ENCODE results near the gene RING1. TPM values are rescaled to one million over a fixed set of nuclear protein-coding genes. Genes with fewer than 3 reads are reported as not detected.

The RING1 gene
- total RNA-seq, 1 experiment from 2014 or later = 31.0 TPM

- Histone ChIP-seq H3K23me2 (ENCODE audit: insufficient read length, low read depth, low read length, poor library complexity, severe bottlenecking) (peaks cover 11% of the 10 kb centered on the region), H3K14ac (ENCODE audit: insufficient read depth, low read length) (no peak overlapping the region; the same call in 1 of the 2 replicates), H4K5ac (ENCODE audit: insufficient read length, low read depth, low read length) (no peak overlapping the region), H2BK120ac (ENCODE audit: low read depth, low read length, poor library complexity, severe bottlenecking) (no peak overlapping the region), H2BK15ac (ENCODE audit: low read depth, low read length) (no peak overlapping the region), H3K27ac (ENCODE audit: insufficient read length, low read depth, low read length) (no peak overlapping the region), H3K4me1 (ENCODE audit: insufficient read depth, low read length) (no peaks in the 10 kb centered on the region), H4K91ac (ENCODE audit: insufficient read length, low read depth, low read length) (no peak overlapping the region), H3K4me2 (ENCODE audit: insufficient read depth, insufficient read length, low read length) (no peak overlapping the region), H3K23ac (ENCODE audit: insufficient read length, low read depth, low read length) (no peak overlapping the region), H4K20me1 (ENCODE audit: control insufficient read depth, insufficient read depth, insufficient read length) (no peaks in the 10 kb centered on the region), H2AK5ac (ENCODE audit: insufficient read length, low read length) (no peak overlapping the region), H3T11ph (ENCODE audit: low read length) (no peak overlapping the region), H2BK20ac (ENCODE audit: low read depth, low read length, poor library complexity, severe bottlenecking) (no peak overlapping the region), H3K18ac (ENCODE audit: insufficient read length, low read depth, low read length) (no peak overlapping the region), H3K9ac (ENCODE audit: extremely low read depth, insufficient read length, low read length) (no peak overlapping the region), H2BK5ac (ENCODE audit: insufficient read length, low read length) (no peak overlapping the region), H2AFZ (ENCODE audit: low read length) (no peak overlapping the region), H3K79me1 (ENCODE audit: insufficient read depth, low read depth, low read length, poor library complexity, severe bottlenecking) (no peaks in the 10 kb centered on the region), H3K9me3 (ENCODE audit: control insufficient read depth, low read depth, low read length) (no peaks in the 10 kb centered on the region), H3K56ac (ENCODE audit: insufficient read length, low read depth, low read length) (no peak overlapping the region), H3K27me3 (ENCODE audit: insufficient read depth, low read length) (peaks cover 62% of the 10 kb centered on the region), H4K8ac (replicated peaks; ENCODE audit: insufficient read length, low read depth, low read length) (no peak overlapping the region), H3K4ac (ENCODE audit: low read depth, low read length) (no peak overlapping the region), H3K79me2 (ENCODE audit: insufficient read depth, low read length) (no peaks in the 10 kb centered on the region), H2BK12ac (ENCODE audit: insufficient read length, low read depth, low read length) (no peak overlapping the region)
- DNase-seq = no peak
- peaks cover 0 to 7% (median 0%) of the 10 kb centered on the region in 3 experiments; a peak in 4 of 7 replicates for H3K36me3 Mint-ChIP-seq (ENCODE audit: insufficient read depth in 1 of 3, low read depth in 3 of 3)
- peaks cover 99% of the 10 kb centered on the region for H3K27me3 Mint-ChIP-seq (ENCODE audit: low read depth)
- no peak overlapping the region for H3K4me3 Mint-ChIP-seq
- no CpG with 5 or more reads among the region's 4 CpGs for WGBS (ENCODE audit: extremely low coverage, insufficient read length, low lambda C conversion rate)
- TF ChIP-seq, protein P1, sequence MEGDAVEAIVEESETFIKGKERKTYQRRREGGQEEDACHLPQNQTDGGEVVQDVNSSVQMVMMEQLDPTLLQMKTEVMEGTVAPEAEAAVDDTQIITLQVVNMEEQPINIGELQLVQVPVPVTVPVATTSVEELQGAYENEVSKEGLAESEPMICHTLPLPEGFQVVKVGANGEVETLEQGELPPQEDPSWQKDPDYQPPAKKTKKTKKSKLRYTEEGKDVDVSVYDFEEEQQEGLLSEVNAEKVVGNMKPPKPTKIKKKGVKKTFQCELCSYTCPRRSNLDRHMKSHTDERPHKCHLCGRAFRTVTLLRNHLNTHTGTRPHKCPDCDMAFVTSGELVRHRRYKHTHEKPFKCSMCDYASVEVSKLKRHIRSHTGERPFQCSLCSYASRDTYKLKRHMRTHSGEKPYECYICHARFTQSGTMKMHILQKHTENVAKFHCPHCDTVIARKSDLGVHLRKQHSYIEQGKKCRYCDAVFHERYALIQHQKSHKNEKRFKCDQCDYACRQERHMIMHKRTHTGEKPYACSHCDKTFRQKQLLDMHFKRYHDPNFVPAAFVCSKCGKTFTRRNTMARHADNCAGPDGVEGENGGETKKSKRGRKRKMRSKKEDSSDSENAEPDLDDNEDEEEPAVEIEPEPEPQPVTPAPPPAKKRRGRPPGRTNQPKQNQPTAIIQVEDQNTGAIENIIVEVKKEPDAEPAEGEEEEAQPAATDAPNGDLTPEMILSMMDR (conservative IDR thresholded peaks at IDR 0.05) = no peak
- H3K9me3 Mint-ChIP-seq = peaks cover 0 to 7% of the 10 kb centered on the region in 2 experiments; a peak in 2 of 5 replicates
- H3K4me1 Mint-ChIP-seq = peaks cover 30 to 42% of the 10 kb centered on the region in 2 experiments
- no peak overlapping the region for H3K27ac Mint-ChIP-seq
Measured at GRCh38 chr6:33216117-33216649, 7.9 kb downstream of the RING1 start.
